WTC11 (cell line): ENCODE measurements around the gene VSX1.

Experiments
- ATF3 ChIP-seq: sonication (generic); formaldehyde crosslinking; conservative IDR thresholded peaks from 2 replicates; pipeline ENCODE4 v1.8.1; 2022; ENCODE audit warnings: mild to moderate bottlenecking, missing genetic modification reagents
- CREB1 ChIP-seq: sonication (generic); formaldehyde crosslinking; IDR thresholded peaks from 2 replicates; pipeline ENCODE4 v1.8.0; 2023; ENCODE audit warnings: mild to moderate bottlenecking, missing genetic modification reagents
- KAT7 ChIP-seq: sonication (generic); formaldehyde crosslinking; IDR thresholded peaks from 2 replicates; pipeline ENCODE4 v1.8.1; 2023; ENCODE audit warnings: missing genetic modification reagents, mild to moderate bottlenecking, borderline replicate concordance
- MAX ChIP-seq: sonication (generic); formaldehyde crosslinking; IDR thresholded peaks from 2 replicates; pipeline ENCODE4 v1.8.0; 2022; ENCODE audit warnings: mild to moderate bottlenecking, missing genetic modification reagents
- STAT6 ChIP-seq: sonication (generic); formaldehyde crosslinking; conservative IDR thresholded peaks from 2 replicates; pipeline ENCODE4 v1.8.1; 2023; ENCODE audit warnings: mild to moderate bottlenecking, low read depth, missing genetic modification reagents, moderate library complexity
- TCF7 ChIP-seq: sonication (generic); formaldehyde crosslinking; IDR thresholded peaks from 2 replicates; pipeline ENCODE4 v1.8.0; 2022; ENCODE audit warnings: mild to moderate bottlenecking, low read depth, missing genetic modification reagents, moderate library complexity
- ZNF138 ChIP-seq: sonication (generic); formaldehyde crosslinking; conservative IDR thresholded peaks from 2 replicates; pipeline ENCODE4 v1.8.1; 2022; ENCODE audit warnings: mild to moderate bottlenecking, moderate library complexity, missing genetic modification reagents
- TF ChIP-seq, protein P1 (sequence below): fragments of 200-600 bp; IDR thresholded peaks from 2 replicates; pipeline ENCODE4 v1.8.0; 2022; ENCODE audit warnings: antibody characterized with exemption
- TF ChIP-seq, protein P2 (sequence below): sonication (generic); formaldehyde crosslinking; IDR thresholded peaks from 2 replicates; pipeline ENCODE4 v1.8.1; 2023; ENCODE audit warnings: mild to moderate bottlenecking, moderate library complexity, missing genetic modification reagents

- TF ChIP-seq, protein P1, sequence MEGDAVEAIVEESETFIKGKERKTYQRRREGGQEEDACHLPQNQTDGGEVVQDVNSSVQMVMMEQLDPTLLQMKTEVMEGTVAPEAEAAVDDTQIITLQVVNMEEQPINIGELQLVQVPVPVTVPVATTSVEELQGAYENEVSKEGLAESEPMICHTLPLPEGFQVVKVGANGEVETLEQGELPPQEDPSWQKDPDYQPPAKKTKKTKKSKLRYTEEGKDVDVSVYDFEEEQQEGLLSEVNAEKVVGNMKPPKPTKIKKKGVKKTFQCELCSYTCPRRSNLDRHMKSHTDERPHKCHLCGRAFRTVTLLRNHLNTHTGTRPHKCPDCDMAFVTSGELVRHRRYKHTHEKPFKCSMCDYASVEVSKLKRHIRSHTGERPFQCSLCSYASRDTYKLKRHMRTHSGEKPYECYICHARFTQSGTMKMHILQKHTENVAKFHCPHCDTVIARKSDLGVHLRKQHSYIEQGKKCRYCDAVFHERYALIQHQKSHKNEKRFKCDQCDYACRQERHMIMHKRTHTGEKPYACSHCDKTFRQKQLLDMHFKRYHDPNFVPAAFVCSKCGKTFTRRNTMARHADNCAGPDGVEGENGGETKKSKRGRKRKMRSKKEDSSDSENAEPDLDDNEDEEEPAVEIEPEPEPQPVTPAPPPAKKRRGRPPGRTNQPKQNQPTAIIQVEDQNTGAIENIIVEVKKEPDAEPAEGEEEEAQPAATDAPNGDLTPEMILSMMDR: no peak
- TF ChIP-seq, protein P2, sequence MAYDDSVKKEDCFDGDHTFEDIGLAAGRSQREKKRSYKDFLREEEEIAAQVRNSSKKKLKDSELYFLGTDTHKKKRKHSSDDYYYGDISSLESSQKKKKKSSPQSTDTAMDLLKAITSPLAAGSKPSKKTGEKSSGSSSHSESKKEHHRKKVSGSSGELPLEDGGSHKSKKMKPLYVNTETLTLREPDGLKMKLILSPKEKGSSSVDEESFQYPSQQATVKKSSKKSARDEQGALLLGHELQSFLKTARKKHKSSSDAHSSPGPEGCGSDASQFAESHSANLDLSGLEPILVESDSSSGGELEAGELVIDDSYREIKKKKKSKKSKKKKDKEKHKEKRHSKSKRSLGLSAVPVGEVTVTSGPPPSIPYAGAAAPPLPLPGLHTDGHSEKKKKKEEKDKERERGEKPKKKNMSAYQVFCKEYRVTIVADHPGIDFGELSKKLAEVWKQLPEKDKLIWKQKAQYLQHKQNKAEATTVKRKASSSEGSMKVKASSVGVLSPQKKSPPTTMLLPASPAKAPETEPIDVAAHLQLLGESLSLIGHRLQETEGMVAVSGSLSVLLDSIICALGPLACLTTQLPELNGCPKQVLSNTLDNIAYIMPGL (CRISPR knock-in tag): no peak
- TF ChIP-seq MAX (CRISPR knock-in tag): no peak
- TF ChIP-seq STAT6 (CRISPR knock-in tag): no peak
- no peak for TF ChIP-seq ZNF138 (CRISPR knock-in tag)
- no peak for TF ChIP-seq ATF3 (CRISPR knock-in tag)
- TF ChIP-seq KAT7: no peak
- no peak for TF ChIP-seq CREB1 (CRISPR knock-in tag)
- TF ChIP-seq TCF7 (CRISPR knock-in tag): no peak
Observed at GRCh38 chr20:25033265-25033923, 48.5 kb downstream of the VSX1 start.
